HEK293 (cell line): ENCODE measurements around the gene ECD.

Experiments
- CTCF ChIA-PET: fragments of 350-600 bp; formaldehyde crosslinking; extraction: SDS; loops from one replicate; lab custom pipeline; 2021; ENCODE audit warnings: antibody characterized with exemption; lab: Yijun Ruan, JAX
- POLR2A ChIA-PET: fragments of 300-600 bp; formaldehyde crosslinking; extraction: SDS; loops from one replicate; lab custom pipeline; 2020; ENCODE audit warnings: antibody characterized with exemption, inconsistent platforms; lab: Yijun Ruan, JAX
- H3K27ac ChIP-seq: fragments of 200-500 bp; sonication (Bioruptor generic); 2 replicates; pipeline ENCODE4 v1.5.1; 2014; ENCODE audit warnings: low read depth, low read length, control low read depth, inconsistent platforms; ENCODE audit errors: extremely low read depth
- H3K36me3 ChIP-seq, 2 experiments: fragments of 200-500 bp in 1 of 2; sonication (Bioruptor generic) in 1 of 2; 1 replicate in 1 of 2; 2 replicates in 1 of 2; pipeline ENCODE4 v1.5.1; 2014 to 2017; ENCODE audit warnings: inconsistent platforms in 2 of 2, low read length in 2 of 2; ENCODE audit not compliant: control insufficient read depth in 2 of 2, insufficient read depth in 1 of 2
- H3K4me1 ChIP-seq: fragments of 200-500 bp; sonication (Bioruptor generic); 2 replicates; pipeline ENCODE4 v1.5.1; 2014; ENCODE audit warnings: mild to moderate bottlenecking, low read length, inconsistent platforms; ENCODE audit not compliant: control insufficient read depth, insufficient read depth
- H3K4me3 ChIP-seq: 2 replicates; pipeline ENCODE4 v1.5.1; 2011; ENCODE audit warnings: low read depth, mild to moderate bottlenecking, control low read depth, low read length, moderate library complexity
- H3K9me3 ChIP-seq: fragments of 200-500 bp; sonication (Bioruptor generic); 2 replicates; pipeline ENCODE4 v1.5.1; 2014; ENCODE audit warnings: low read depth, low read length, inconsistent platforms; ENCODE audit not compliant: control insufficient read depth, insufficient read depth
- BCL11A ChIP-seq: fragments of 450-650 bp; formaldehyde crosslinking; IDR thresholded peaks from 2 replicates; pipeline ENCODE4 v1.5.1; 2016; ENCODE audit warnings: low read depth, missing biosample characterization, missing genetic modification characterization
- HOXC10 ChIP-seq: sonication (generic); formaldehyde crosslinking; IDR thresholded peaks from 2 replicates; pipeline ENCODE4 v1.8.1; 2023; ENCODE audit warnings: mild to moderate bottlenecking, missing genetic modification reagents
- IKZF3 ChIP-seq: fragments of 450-650 bp; IDR thresholded peaks from 2 replicates; pipeline ENCODE4 v1.5.0; 2018; ENCODE audit warnings: missing biosample characterization, mild to moderate bottlenecking, missing genetic modification characterization, moderate library complexity
- RBAK ChIP-seq: fragments of 450-650 bp; formaldehyde crosslinking; IDR thresholded peaks from 2 replicates; pipeline ENCODE4 v1.5.1; 2016; ENCODE audit warnings: missing biosample characterization, missing genetic modification characterization
- SP7 ChIP-seq: fragments of 450-650 bp; formaldehyde crosslinking; IDR thresholded peaks from 2 replicates; pipeline ENCODE4 v1.5.1; 2016; ENCODE audit warnings: missing biosample characterization, missing genetic modification characterization
- ZBTB17 ChIP-seq: fragments of 450-650 bp; formaldehyde crosslinking; IDR thresholded peaks from 2 replicates; pipeline ENCODE4 v1.5.1; 2016; ENCODE audit warnings: missing biosample characterization, missing genetic modification characterization
- ZIC2 ChIP-seq: fragments of 450-650 bp; formaldehyde crosslinking; IDR thresholded peaks from 2 replicates; pipeline ENCODE4 v1.5.1; 2016; ENCODE audit warnings: missing biosample characterization, missing genetic modification characterization
- ZNF121 ChIP-seq: fragments of 450-650 bp; formaldehyde crosslinking; IDR thresholded peaks from 2 replicates; pipeline ENCODE4 v1.5.1; 2016; ENCODE audit warnings: missing biosample characterization, missing genetic modification characterization
- ZNF133 ChIP-seq: fragments of 450-650 bp; formaldehyde crosslinking; IDR thresholded peaks from 2 replicates; pipeline ENCODE4 v1.5.1; 2016; ENCODE audit warnings: missing biosample characterization, missing genetic modification characterization
- ZNF157 ChIP-seq: fragments of 450-650 bp; formaldehyde crosslinking; IDR thresholded peaks from 2 replicates; pipeline ENCODE4 v1.5.1; 2016; ENCODE audit warnings: missing biosample characterization, missing genetic modification characterization
- ZNF169 ChIP-seq: fragments of 450-650 bp; formaldehyde crosslinking; IDR thresholded peaks from 2 replicates; pipeline ENCODE4 v1.5.1; 2016; ENCODE audit warnings: missing biosample characterization, missing genetic modification characterization
- ZNF335 ChIP-seq: fragments of 450-650 bp; formaldehyde crosslinking; conservative IDR thresholded peaks from 2 replicates; pipeline ENCODE4 v1.5.1; 2016; ENCODE audit warnings: missing biosample characterization, missing genetic modification characterization
- ZNF350 ChIP-seq: fragments of 450-650 bp; formaldehyde crosslinking; IDR thresholded peaks from 2 replicates; pipeline ENCODE4 v1.5.0; 2017; ENCODE audit warnings: missing biosample characterization, mild to moderate bottlenecking, missing genetic modification characterization
- ZNF394 ChIP-seq: fragments of 450-650 bp; formaldehyde crosslinking; IDR thresholded peaks from 2 replicates; pipeline ENCODE4 v1.5.1; 2016; ENCODE audit warnings: missing biosample characterization, missing genetic modification characterization, mild to moderate bottlenecking, moderate library complexity, borderline replicate concordance
- ZNF433 ChIP-seq: fragments of 450-650 bp; formaldehyde crosslinking; IDR thresholded peaks from 2 replicates; pipeline ENCODE4 v1.5.1; 2016; ENCODE audit warnings: missing biosample characterization, missing genetic modification characterization, low read depth
- ZNF548 ChIP-seq: fragments of 450-650 bp; formaldehyde crosslinking; IDR thresholded peaks from 2 replicates; pipeline ENCODE4 v1.5.1; 2016; ENCODE audit warnings: missing biosample characterization, missing genetic modification characterization
- ZNF670 ChIP-seq: fragments of 450-650 bp; formaldehyde crosslinking; IDR thresholded peaks from 2 replicates; pipeline ENCODE4 v1.5.1; 2016; ENCODE audit warnings: missing biosample characterization, missing genetic modification characterization, low read depth
- ZNF677 ChIP-seq: fragments of 450-650 bp; IDR thresholded peaks from 2 replicates; pipeline ENCODE4 v1.5.0; 2018; ENCODE audit warnings: missing biosample characterization, mild to moderate bottlenecking, missing genetic modification characterization, moderate library complexity
- TF ChIP-seq, protein P1 (sequence below): fragments of 450-650 bp; IDR thresholded peaks from 2 replicates; pipeline ENCODE4 v1.5.1; 2018; ENCODE audit warnings: missing biosample characterization, mild to moderate bottlenecking, missing genetic modification characterization
- TF ChIP-seq, protein P2 (sequence below): fragments of 450-650 bp; formaldehyde crosslinking; IDR thresholded peaks from 2 replicates; pipeline ENCODE4 v1.5.1; 2016; ENCODE audit warnings: missing biosample characterization, missing genetic modification characterization
- TF ChIP-seq, protein P3 (sequence below): fragments of 450-650 bp; formaldehyde crosslinking; IDR thresholded peaks from 2 replicates; pipeline ENCODE4 v1.5.1; 2017; ENCODE audit warnings: missing biosample characterization, missing genetic modification characterization
- TF ChIP-seq, protein P4 (sequence below): fragments of 450-650 bp; formaldehyde crosslinking; IDR thresholded peaks from 2 replicates; pipeline ENCODE4 v1.5.1; 2016; ENCODE audit warnings: missing biosample characterization, missing genetic modification characterization

The ECD gene

DNA sequence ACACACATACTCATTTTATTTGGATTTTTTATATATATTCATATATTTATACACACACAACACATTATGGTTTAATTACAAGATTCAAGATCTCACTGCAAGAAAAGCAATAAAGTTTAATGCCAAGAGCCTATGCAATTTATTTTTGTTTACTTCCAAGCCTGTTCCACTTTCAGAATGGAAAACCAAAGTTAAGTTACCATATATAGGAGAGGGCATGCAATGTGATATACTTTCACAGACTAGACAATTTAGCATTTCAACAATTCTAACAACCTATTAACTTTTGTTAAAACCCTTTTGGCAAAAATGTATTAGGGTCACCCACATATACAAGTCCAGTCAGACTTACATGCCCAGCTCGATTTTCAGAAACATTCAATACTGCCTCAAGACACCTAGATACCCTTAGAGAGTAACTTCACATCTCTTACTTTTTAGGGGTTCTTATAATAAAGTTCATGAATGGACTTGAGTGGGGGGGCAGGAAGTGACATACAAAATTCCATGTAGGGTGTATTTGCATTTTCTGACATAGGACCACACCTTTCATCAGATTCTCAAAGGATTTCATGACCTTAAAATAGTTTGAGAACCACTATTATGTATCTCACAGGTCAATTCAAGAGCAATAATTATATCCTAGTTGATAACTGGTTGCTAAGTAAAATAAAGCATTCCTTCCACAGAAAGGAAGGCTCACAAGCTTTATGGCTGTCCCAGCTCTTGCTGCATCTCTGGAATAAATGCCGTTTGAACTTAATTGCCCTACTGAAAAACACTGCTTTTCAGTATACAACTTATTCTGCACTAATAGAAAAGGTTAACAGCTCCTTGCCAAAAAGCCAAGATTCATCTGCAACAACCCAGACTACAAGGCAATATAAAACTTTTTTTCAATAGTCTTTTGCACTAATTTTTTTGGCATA is 73.6 kb downstream of the ECD start:
- Histone ChIP-seq H3K27ac (no peak overlapping the region), H3K4me3 (peak overlapping the region; percentile 82; the same call in 1 of the 2 replicates), H3K36me3 (no peaks in the 10 kb centered on the region; a peak in 1 of 3 replicates), H3K9me3 (no peaks in the 10 kb centered on the region), H3K4me1 (no peaks in the 10 kb centered on the region; the same call in 1 of the 2 replicates)
- POLR2A ChIA-PET = interaction anchor here (0.6 to 2.6 kb wide), 3 partner anchors 11 to 153 kb away, joined by 3 to 10 read pairs (median 6); partner anchors contain the start of genes DNAJC9, ECD and FAM149B1
- TF ChIP-seq ZNF157 (tag by site-specific recombination) = peak; percentile 71
- TF ChIP-seq SP7 = peak; percentile 45; the same call in 1 of the 2 replicates
- TF ChIP-seq, protein P1, sequence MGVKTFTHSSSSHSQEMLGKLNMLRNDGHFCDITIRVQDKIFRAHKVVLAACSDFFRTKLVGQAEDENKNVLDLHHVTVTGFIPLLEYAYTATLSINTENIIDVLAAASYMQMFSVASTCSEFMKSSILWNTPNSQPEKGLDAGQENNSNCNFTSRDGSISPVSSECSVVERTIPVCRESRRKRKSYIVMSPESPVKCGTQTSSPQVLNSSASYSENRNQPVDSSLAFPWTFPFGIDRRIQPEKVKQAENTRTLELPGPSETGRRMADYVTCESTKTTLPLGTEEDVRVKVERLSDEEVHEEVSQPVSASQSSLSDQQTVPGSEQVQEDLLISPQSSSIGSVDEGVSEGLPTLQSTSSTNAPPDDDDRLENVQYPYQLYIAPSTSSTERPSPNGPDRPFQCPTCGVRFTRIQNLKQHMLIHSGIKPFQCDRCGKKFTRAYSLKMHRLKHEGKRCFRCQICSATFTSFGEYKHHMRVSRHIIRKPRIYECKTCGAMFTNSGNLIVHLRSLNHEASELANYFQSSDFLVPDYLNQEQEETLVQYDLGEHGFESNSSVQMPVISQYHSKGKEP (tag by site-specific recombination) = 0 out of 2 replicates have a peak, but pooled peaks have one; percentile 10
- TF ChIP-seq, protein P2, sequence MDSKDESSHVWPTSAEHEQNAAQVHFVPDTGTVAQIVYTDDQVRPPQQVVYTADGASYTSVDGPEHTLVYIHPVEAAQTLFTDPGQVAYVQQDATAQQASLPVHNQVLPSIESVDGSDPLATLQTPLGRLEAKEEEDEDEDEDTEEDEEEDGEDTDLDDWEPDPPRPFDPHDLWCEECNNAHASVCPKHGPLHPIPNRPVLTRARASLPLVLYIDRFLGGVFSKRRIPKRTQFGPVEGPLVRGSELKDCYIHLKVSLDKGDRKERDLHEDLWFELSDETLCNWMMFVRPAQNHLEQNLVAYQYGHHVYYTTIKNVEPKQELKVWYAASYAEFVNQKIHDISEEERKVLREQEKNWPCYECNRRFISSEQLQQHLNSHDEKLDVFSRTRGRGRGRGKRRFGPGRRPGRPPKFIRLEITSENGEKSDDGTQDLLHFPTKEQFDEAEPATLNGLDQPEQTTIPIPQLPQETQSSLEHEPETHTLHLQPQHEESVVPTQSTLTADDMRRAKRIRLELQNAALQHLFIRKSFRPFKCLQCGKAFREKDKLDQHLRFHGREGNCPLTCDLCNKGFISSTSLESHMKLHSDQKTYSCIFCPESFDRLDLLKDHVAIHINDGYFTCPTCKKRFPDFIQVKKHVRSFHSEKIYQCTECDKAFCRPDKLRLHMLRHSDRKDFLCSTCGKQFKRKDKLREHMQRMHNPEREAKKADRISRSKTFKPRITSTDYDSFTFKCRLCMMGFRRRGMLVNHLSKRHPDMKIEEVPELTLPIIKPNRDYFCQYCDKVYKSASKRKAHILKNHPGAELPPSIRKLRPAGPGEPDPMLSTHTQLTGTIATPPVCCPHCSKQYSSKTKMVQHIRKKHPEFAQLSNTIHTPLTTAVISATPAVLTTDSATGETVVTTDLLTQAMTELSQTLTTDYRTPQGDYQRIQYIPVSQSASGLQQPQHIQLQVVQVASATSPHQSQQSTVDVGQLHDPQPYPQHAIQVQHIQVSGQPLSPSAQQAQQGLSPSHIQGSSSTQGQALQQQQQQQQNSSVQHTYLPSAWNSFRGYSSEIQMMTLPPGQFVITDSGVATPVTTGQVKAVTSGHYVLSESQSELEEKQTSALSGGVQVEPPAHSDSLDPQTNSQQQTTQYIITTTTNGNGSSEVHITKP (tag by site-specific recombination) = peak; percentile 18; the same call in 1 of the 2 replicates
- TF ChIP-seq, protein P3, sequence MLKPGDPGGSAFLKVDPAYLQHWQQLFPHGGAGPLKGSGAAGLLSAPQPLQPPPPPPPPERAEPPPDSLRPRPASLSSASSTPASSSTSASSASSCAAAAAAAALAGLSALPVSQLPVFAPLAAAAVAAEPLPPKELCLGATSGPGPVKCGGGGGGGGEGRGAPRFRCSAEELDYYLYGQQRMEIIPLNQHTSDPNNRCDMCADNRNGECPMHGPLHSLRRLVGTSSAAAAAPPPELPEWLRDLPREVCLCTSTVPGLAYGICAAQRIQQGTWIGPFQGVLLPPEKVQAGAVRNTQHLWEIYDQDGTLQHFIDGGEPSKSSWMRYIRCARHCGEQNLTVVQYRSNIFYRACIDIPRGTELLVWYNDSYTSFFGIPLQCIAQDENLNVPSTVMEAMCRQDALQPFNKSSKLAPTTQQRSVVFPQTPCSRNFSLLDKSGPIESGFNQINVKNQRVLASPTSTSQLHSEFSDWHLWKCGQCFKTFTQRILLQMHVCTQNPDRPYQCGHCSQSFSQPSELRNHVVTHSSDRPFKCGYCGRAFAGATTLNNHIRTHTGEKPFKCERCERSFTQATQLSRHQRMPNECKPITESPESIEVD (tag by site-specific recombination) = 0 out of 2 replicates have a peak, but pooled peaks have one; percentile 20
- no peak for TF ChIP-seq ZIC2
- TF ChIP-seq, protein P4, sequence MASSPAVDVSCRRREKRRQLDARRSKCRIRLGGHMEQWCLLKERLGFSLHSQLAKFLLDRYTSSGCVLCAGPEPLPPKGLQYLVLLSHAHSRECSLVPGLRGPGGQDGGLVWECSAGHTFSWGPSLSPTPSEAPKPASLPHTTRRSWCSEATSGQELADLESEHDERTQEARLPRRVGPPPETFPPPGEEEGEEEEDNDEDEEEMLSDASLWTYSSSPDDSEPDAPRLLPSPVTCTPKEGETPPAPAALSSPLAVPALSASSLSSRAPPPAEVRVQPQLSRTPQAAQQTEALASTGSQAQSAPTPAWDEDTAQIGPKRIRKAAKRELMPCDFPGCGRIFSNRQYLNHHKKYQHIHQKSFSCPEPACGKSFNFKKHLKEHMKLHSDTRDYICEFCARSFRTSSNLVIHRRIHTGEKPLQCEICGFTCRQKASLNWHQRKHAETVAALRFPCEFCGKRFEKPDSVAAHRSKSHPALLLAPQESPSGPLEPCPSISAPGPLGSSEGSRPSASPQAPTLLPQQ = no peak
- CTCF ChIA-PET = interaction anchor here (0.6 to 4.2 kb wide), 6 partner anchors 10 to 941 kb away, joined by 3 to 40 read pairs (median 4); no protein-coding TSS in a partner anchor

DNA sequence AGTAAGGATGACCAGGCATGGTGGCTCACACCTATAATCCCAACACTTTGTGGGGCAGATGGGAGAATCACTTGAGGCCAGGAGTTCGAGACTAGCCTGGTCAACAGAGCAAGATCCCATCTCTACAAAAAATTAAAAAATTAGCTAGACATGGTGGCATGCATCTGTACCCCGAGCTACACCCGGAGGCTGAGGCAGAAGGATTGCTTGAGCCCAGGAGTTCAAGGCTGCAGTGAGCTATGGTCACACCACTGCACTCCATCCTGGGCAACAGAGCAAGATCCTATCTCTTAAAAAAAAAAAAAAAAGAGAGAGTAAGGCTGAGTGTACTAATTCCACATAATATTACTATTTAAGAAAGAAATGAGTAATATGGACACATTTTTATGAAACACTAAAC is 75.0 kb downstream of the ECD start:
- no peak for TF ChIP-seq ZNF350 (tag by site-specific recombination)
- peak; percentile 65 for TF ChIP-seq ZNF121
- POLR2A ChIA-PET = interaction anchor here (0.6 kb wide), 1 partner anchor 22 kb away, joined by 3 read pairs; no protein-coding TSS in a partner anchor
- no peaks in the 10 kb centered on the region; a peak in 1 of 3 replicates for H3K36me3 ChIP-seq
- H3K4me3 ChIP-seq = no peak overlapping the region
- no peaks in the 10 kb centered on the region; the same call in 1 of the 2 replicates for H3K4me1 ChIP-seq
- H3K9me3 ChIP-seq = no peaks in the 10 kb centered on the region
- no peak overlapping the region for H3K27ac ChIP-seq
- CTCF ChIA-PET = interaction anchor here (0.6 to 4.2 kb wide), 4 partner anchors 55 to 161 kb away, joined by 3 to 40 read pairs (median 3); no protein-coding TSS in a partner anchor

DNA sequence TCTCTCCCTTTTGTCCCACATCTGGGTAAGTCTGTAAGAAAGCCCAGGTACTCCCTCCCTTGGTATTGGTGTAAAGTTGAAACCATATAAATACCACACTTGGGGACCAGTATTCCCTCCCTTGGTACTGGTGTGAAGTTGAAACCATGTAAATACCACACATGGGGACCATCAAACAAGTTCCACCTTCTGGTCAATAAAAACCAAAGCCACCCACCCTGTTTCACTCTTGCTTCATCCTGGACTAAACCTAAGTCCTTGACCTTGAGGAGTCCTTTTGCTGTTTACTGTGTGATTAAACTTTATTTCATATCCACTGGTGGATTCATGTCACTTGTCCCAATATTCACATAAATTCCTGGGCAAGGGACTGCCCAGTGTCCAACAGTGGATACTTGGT is 79.5 kb downstream of the ECD start:
- CTCF ChIA-PET = interaction anchor here (0.7 kb wide), 1 partner anchor 71 kb away, joined by 3 read pairs; no protein-coding TSS in a partner anchor
- Histone ChIP-seq H3K27ac (no peak overlapping the region), H3K9me3 (no peaks in the 10 kb centered on the region), H3K4me3 (no peak overlapping the region), H3K4me1 (no peaks in the 10 kb centered on the region), H3K36me3 (no peaks in the 10 kb centered on the region; a peak in 1 of 3 replicates)
- POLR2A ChIA-PET = no interaction called here
- TF ChIP-seq BCL11A (tag by site-specific recombination) (no peak), ZNF169 (tag by site-specific recombination) (no peak), ZNF133 (tag by site-specific recombination) (no peak), HOXC10 (CRISPR knock-in tag) (no peak), ZNF548 (tag by site-specific recombination) (no peak), RBAK (no peak), IKZF3 (tag by site-specific recombination) (no peak), ZNF677 (no peak), ZNF335 (tag by site-specific recombination) (no peak), ZBTB17 (tag by site-specific recombination) (no peak), ZNF670 (no peak), ZNF394 (no peak), ZNF433 (no peak)
